MG63 (cell line): Measurements from ENCODE around the gene COPB1. TPM values are rescaled to one million over a fixed set of nuclear protein-coding genes. Genes with fewer than 3 reads are reported as not detected.

Experiments
- DNase-seq: peaks from one replicate; pipeline ENCODE4 v3.0.0-alpha.2; 2020
- H3K27me3 ChIP-seq: fragments of 250-450 bp; sonication (Bioruptor Pico); 2 replicates; pipeline ENCODE4 v1.5.1; 2020; ENCODE audit warnings: mild to moderate bottlenecking, moderate library complexity
- H3K36me3 ChIP-seq: fragments of 250-450 bp; sonication (Bioruptor Pico); 2 replicates; pipeline ENCODE4 v1.5.1; 2020; ENCODE audit warnings: mild to moderate bottlenecking, moderate library complexity
- H3K4me3 ChIP-seq: fragments of 250-450 bp; sonication (Bioruptor Pico); 2 replicates; pipeline ENCODE4 v1.5.1; 2020; ENCODE audit warnings: mild to moderate bottlenecking, moderate library complexity
- H3K9me3 ChIP-seq: fragments of 250-450 bp; sonication (Bioruptor Pico); 2 replicates; pipeline ENCODE4 v1.5.1; 2020; ENCODE audit warnings: mild to moderate bottlenecking, moderate library complexity
- total RNA-seq: library from RNA; depleted of rRNA; stranded (reverse); fragments of >200 nt; shearing (Covaris generic); gene quantifications from 2 replicates; pipeline ENCODE4 v1.2.3, GENCODE V29; 2014; ENCODE audit warnings: low replicate concordance

Gene COPB1
- total RNA-seq, 1 experiment from 2014 or later = 221 TPM

GRCh38 chr11:14522245-14522644, 22.6 kb upstream of the COPB1 start:
- DNase-seq = no peak
- H3K4me3 ChIP-seq = no peak overlapping the region
- H3K9me3 ChIP-seq = no peaks in the 10 kb centered on the region
- no peaks in the 10 kb centered on the region for H3K27me3 ChIP-seq
- H3K36me3 ChIP-seq = peaks cover 12% of the 10 kb centered on the region

- H3K4me3 ChIP-seq = peak overlapping the region; percentile 72
- H3K27me3 ChIP-seq = no peaks in the 10 kb centered on the region
- peaks cover 23% of the 10 kb centered on the region for H3K36me3 ChIP-seq
- DNase-seq = no peak
- H3K9me3 ChIP-seq = no peaks in the 10 kb centered on the region
Observed at GRCh38 chr11:14520747-14521151, 21.1 kb upstream of the COPB1 start.

- Histone ChIP-seq H3K27me3 (no peaks in the 10 kb centered on the region), H3K9me3 (no peaks in the 10 kb centered on the region), H3K36me3 (peaks cover 25% of the 10 kb centered on the region), H3K4me3 (peak within 1 kb of the TSS; percentile 72)
- DNase-seq = peak; percentile 93
Observed at GRCh38 chr11:14519917-14520746, 20.5 kb upstream of the COPB1 start, which contains the start of gene PSMA1. PSMA1 (minus strand) TSS chr11:14520386; CDS start chr11:14520299, 87 bp downstream.

- peak overlapping the region; percentile 72 for H3K4me3 ChIP-seq
- peak; percentile 1 for DNase-seq
- H3K27me3 ChIP-seq = no peaks in the 10 kb centered on the region
- peaks cover 31% of the 10 kb centered on the region for H3K36me3 ChIP-seq
- H3K9me3 ChIP-seq = no peaks in the 10 kb centered on the region
Observed at GRCh38 chr11:14519597-14519916, 19.9 kb upstream of the COPB1 start.

DNA sequence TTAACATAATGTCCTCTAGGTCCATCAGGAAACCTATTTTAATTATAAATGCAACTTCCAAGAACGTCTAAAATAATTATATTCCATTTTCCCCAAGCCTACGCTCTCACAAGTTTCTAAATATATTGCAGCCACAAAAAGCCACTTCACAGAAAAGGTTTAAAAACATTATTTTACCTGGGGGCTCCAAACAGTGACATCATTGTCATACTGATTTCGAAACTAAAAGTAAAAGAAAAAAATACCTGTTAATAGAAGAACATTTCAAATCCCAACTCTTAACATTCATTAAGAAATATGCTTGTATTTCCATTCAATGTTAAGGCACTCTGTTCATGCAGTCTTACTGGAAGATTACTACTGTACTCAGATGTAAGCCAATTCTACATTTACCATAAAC, 19.2 kb upstream of the COPB1 start:
- H3K27me3 ChIP-seq = no peaks in the 10 kb centered on the region
- DNase-seq = no peak
- H3K36me3 ChIP-seq = peaks cover 39% of the 10 kb centered on the region
- peak overlapping the region; percentile 72 for H3K4me3 ChIP-seq
- no peaks in the 10 kb centered on the region for H3K9me3 ChIP-seq

- H3K9me3 ChIP-seq = no peaks in the 10 kb centered on the region
- H3K4me3 ChIP-seq = no peak overlapping the region
- no peaks in the 10 kb centered on the region for H3K27me3 ChIP-seq
- peaks cover 76% of the 10 kb centered on the region for H3K36me3 ChIP-seq
- no peak for DNase-seq
Observed at GRCh38 chr11:14513800-14514199, 14.2 kb upstream of the COPB1 start.

DNA sequence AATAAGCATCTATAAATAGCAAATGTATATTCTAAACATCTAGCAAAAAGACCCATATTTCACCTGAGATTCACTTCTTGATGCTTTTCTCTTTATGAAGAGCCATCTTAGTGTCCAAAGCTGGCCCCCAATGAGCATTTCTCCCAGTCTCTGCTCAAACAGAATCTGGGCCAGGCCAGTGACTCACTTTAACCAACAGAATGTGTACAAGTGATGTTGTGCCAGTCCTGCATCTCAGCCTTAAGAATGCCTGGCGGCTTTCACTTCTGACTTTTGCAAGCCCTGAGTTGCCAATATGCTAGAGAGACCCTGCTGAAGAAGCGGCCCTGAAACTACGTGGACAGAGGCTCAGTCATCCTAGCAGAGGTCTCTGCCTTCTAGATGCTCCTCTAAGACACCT, 6.9 kb upstream of the COPB1 start:
- Histone ChIP-seq H3K4me3 (no peak overlapping the region), H3K9me3 (no peaks in the 10 kb centered on the region), H3K27me3 (no peaks in the 10 kb centered on the region), H3K36me3 (peaks cover 61% of the 10 kb centered on the region)
- DNase-seq = peak; percentile 38

GRCh38 chr11:14503023-14503422, 3.4 kb upstream of the COPB1 start:
- Histone ChIP-seq H3K4me3 (no peak overlapping the region), H3K36me3 (peaks cover 43% of the 10 kb centered on the region), H3K27me3 (no peaks in the 10 kb centered on the region), H3K9me3 (no peaks in the 10 kb centered on the region)
- DNase-seq = no peak

GRCh38 chr11:14502039-14502438, 2.4 kb upstream of the COPB1 start:
- H3K36me3 ChIP-seq = peaks cover 44% of the 10 kb centered on the region
- DNase-seq = no peak
- no peaks in the 10 kb centered on the region for H3K27me3 ChIP-seq
- H3K9me3 ChIP-seq = no peaks in the 10 kb centered on the region
- H3K4me3 ChIP-seq = no peak overlapping the region

GRCh38 chr11:14500181-14500651, 605 bp upstream of the COPB1 start:
- no peaks in the 10 kb centered on the region for H3K27me3 ChIP-seq
- peaks cover 50% of the 10 kb centered on the region for H3K36me3 ChIP-seq
- H3K9me3 ChIP-seq = no peaks in the 10 kb centered on the region
- peak; percentile 41 for DNase-seq
- H3K4me3 ChIP-seq = peak overlapping the region; percentile 73

DNA sequence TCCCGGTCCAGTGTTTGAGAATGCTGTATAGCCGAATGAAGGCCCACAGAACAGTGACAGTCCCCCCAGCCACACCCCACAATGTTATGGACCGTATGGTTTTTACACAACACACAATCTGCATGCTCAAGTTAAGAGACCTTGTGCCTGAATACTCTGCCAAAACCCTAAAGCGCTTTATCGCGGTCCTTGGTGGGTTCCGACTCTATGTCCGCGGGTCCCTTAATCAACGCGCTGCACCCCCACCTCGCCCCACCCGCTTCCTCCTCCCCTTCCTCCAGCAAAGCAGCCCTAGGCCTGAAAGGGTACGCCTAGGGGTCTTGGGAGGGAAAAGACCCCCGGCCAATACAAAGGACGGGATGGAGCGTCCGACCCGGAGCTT, 442 bp downstream of the COPB1 start:
- peak; percentile 27 for DNase-seq
- Histone ChIP-seq H3K4me3 (peak overlapping the region; percentile 73), H3K9me3 (no peaks in the 10 kb centered on the region), H3K36me3 (peaks cover 50% of the 10 kb centered on the region), H3K27me3 (no peaks in the 10 kb centered on the region)

DNA sequence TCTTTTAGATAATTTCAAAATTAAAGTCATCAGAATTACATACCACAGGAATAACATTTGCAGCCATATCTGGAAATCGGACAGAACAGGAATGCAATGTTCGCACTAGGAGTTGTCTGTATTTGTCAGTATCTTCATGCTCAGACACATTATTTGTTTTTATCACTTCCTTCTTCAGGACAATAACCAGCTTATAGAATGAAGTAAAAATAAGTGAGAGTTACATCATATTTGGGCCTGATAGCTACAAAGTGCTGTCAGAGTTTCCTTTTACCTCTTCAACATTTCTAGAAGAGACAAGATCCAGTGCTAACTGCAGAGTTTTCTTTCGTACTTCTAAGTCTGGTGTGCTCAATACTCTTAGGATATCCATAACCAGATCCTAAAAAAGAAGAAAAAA, 18.9 kb downstream of the COPB1 start:
- DNase-seq = no peak
- H3K4me3 ChIP-seq = no peak overlapping the region
- H3K27me3 ChIP-seq = no peaks in the 10 kb centered on the region
- H3K36me3 ChIP-seq = peaks cover 75% of the 10 kb centered on the region
- no peaks in the 10 kb centered on the region for H3K9me3 ChIP-seq

- DNase-seq = no peak
- Histone ChIP-seq H3K27me3 (no peaks in the 10 kb centered on the region), H3K4me3 (no peak overlapping the region), H3K36me3 (peaks cover 83% of the 10 kb centered on the region), H3K9me3 (no peaks in the 10 kb centered on the region)
Observed at GRCh38 chr11:14471127-14471526, 28.5 kb downstream of the COPB1 start.

- DNase-seq = no peak
- H3K36me3 ChIP-seq = peaks cover 92% of the 10 kb centered on the region
- no peak overlapping the region for H3K4me3 ChIP-seq
- no peaks in the 10 kb centered on the region for H3K27me3 ChIP-seq
- no peaks in the 10 kb centered on the region for H3K9me3 ChIP-seq
Observed at GRCh38 chr11:14463623-14464022, 36.0 kb downstream of the COPB1 start.

DNA sequence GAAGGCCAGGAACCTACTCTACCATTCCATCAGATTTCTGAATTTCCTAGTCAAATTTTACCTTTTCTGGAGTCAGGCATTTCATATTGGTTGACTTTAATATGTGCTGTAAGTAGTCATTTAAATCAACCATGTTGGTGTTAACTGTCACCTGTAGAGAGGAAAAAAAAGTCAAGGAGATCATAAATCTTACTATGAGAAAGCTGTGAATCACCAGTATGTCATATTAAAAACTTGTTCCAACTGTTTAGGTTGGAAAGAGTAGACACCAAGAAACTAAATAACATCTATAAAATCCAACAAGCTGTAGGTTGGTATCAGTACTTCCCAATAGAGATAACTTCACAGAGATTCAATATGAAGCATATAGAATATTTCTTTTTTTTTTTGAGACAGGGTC, 39.5 kb downstream of the COPB1 start:
- Histone ChIP-seq H3K27me3 (no peaks in the 10 kb centered on the region), H3K36me3 (peaks cover 73% of the 10 kb centered on the region), H3K4me3 (no peak overlapping the region), H3K9me3 (no peaks in the 10 kb centered on the region)
- DNase-seq = no peak

- no peaks in the 10 kb centered on the region for H3K27me3 ChIP-seq
- peaks cover 58% of the 10 kb centered on the region for H3K36me3 ChIP-seq
- H3K4me3 ChIP-seq = no peak overlapping the region
- no peaks in the 10 kb centered on the region for H3K9me3 ChIP-seq
- DNase-seq = no peak
Observed at GRCh38 chr11:14458377-14458776, 41.2 kb downstream of the COPB1 start.

DNA sequence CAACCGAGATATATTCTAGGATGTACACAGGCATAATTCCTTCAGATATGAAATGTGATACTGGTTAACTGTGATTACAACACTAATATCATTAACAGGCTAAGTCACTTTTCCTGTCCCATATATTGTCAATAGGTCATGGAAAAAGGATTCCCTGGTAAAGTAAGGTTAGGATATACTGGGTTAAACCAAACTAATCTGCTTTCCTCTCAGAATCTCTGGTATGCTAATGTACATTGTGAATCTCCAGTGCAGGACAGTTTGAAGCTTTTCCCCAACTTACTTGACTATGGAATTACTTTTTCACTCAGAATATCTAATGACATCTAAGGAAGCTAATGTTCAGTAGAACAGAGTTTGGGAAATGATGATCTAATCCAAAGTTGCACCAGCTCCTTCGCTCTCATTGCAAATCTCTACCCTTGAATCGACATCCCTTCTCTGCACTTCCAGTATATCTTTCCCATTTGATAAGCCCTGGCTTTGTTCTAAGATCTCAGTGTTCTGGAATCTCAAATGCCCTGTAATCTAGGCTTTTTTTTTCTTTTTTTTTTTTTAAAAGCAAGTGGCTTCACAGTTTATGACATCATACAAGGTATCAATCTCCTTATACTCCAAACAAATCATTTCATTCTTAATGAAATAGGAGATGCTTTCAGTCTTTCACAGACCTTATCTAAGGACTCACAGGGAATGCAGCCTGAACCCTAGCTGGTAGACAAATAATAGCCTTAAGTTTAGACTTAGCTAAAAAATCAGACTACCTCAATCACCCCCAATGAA, 43.8 kb downstream of the COPB1 start:
- H3K36me3 ChIP-seq = peaks cover 53% of the 10 kb centered on the region
- H3K27me3 ChIP-seq = no peaks in the 10 kb centered on the region
- H3K9me3 ChIP-seq = no peaks in the 10 kb centered on the region
- DNase-seq = no peak
- H3K4me3 ChIP-seq = no peak overlapping the region
